ENCODE results near the gene DDX23. TPM values are rescaled to one million over a fixed set of nuclear protein-coding genes. Genes with fewer than 3 reads are reported as not detected.

DDX23 gene
- total RNA-seq, 1 donor from 2014 or later, result 124 TPM

- no peak for TF ChIP-seq CTCF (conservative IDR thresholded peaks at IDR 0.05)
- Mint-ChIP-seq H3K27me3 (ENCODE audit: low read depth) (no peaks in the 10 kb centered on the region), H3K36me3 (ENCODE audit: low read depth) (peaks cover 17% of the 10 kb centered on the region), H3K27ac (ENCODE audit: unreplicated experiment) (no peak overlapping the region), H3K9me3 (no peaks in the 10 kb centered on the region), H3K4me3 (no peak overlapping the region), H3K4me1 (no peaks in the 10 kb centered on the region)
- DNase-seq (ENCODE audit: low read depth, low spot score), result no peak
Observed at GRCh38 chr12:48827026-48827425, 24.9 kb downstream of the DDX23 start.

- H3K27ac Mint-ChIP-seq (ENCODE audit: unreplicated experiment), result no peak overlapping the region
- peak overlapping the region; percentile 59 for H3K4me3 Mint-ChIP-seq
- no peak for TF ChIP-seq CTCF (conservative IDR thresholded peaks at IDR 0.05)
- H3K4me1 Mint-ChIP-seq, result no peaks in the 10 kb centered on the region
- no peaks in the 10 kb centered on the region for H3K9me3 Mint-ChIP-seq
- peaks cover 16% of the 10 kb centered on the region for H3K36me3 Mint-ChIP-seq (ENCODE audit: low read depth)
- no peak for DNase-seq (ENCODE audit: low read depth, low spot score)
- no peaks in the 10 kb centered on the region for H3K27me3 Mint-ChIP-seq (ENCODE audit: low read depth)
Observed at GRCh38 chr12:48826209-48826855, 25.6 kb downstream of the DDX23 start.

GRCh38 chr12:48824905-48825304 lies 27.1 kb downstream of the DDX23 start:
- no peak overlapping the region for H3K4me3 Mint-ChIP-seq
- H3K9me3 Mint-ChIP-seq, result no peaks in the 10 kb centered on the region
- H3K4me1 Mint-ChIP-seq, result peaks cover 2% of the 10 kb centered on the region
- H3K27ac Mint-ChIP-seq (ENCODE audit: unreplicated experiment), result no peak overlapping the region
- no peak for TF ChIP-seq CTCF (conservative IDR thresholded peaks at IDR 0.05)
- DNase-seq (ENCODE audit: low read depth, low spot score), result no peak
- H3K27me3 Mint-ChIP-seq (ENCODE audit: low read depth), result no peaks in the 10 kb centered on the region
- peaks cover 10% of the 10 kb centered on the region for H3K36me3 Mint-ChIP-seq (ENCODE audit: low read depth)

GRCh38 chr12:48824112-48824511 lies 27.9 kb downstream of the DDX23 start:
- peaks cover 10% of the 10 kb centered on the region for H3K4me1 Mint-ChIP-seq
- no peak overlapping the region for H3K4me3 Mint-ChIP-seq
- no peaks in the 10 kb centered on the region for H3K27me3 Mint-ChIP-seq (ENCODE audit: low read depth)
- no peak for TF ChIP-seq CTCF (conservative IDR thresholded peaks at IDR 0.05)
- peaks cover 10% of the 10 kb centered on the region for H3K36me3 Mint-ChIP-seq (ENCODE audit: low read depth)
- H3K27ac Mint-ChIP-seq (ENCODE audit: unreplicated experiment), result no peak overlapping the region
- H3K9me3 Mint-ChIP-seq, result no peaks in the 10 kb centered on the region
- no peak for DNase-seq (ENCODE audit: low read depth, low spot score)

GRCh38 chr12:48823281-48823680 lies 28.7 kb downstream of the DDX23 start:
- peaks cover 13% of the 10 kb centered on the region for H3K4me1 Mint-ChIP-seq
- H3K27ac Mint-ChIP-seq (ENCODE audit: unreplicated experiment), result no peak overlapping the region
- H3K9me3 Mint-ChIP-seq, result no peaks in the 10 kb centered on the region
- no peak for TF ChIP-seq CTCF (conservative IDR thresholded peaks at IDR 0.05)
- H3K4me3 Mint-ChIP-seq, result no peak overlapping the region
- no peak for DNase-seq (ENCODE audit: low read depth, low spot score)
- peaks cover 7% of the 10 kb centered on the region for H3K36me3 Mint-ChIP-seq (ENCODE audit: low read depth)
- H3K27me3 Mint-ChIP-seq (ENCODE audit: low read depth), result no peaks in the 10 kb centered on the region
